Right ventricle myocardium inferior (tissue), 1 donor: ENCODE results near the gene MRAP2. TPM values are rescaled to one million over a fixed set of nuclear protein-coding genes. Genes with fewer than 3 reads are reported as not detected.
A peak's percentile ranks its signal among the peaks of the same experiment; 100 is the strongest.
"Not testable (repeated sequence)": the region's sequence is repeated elsewhere in the genome, so short reads cannot be mapped to it uniquely, and the experiment has no call there.

ENCODE experiments used
- ATAC-seq: fragments of 200-7000 bp; cut with Tn5 transposase; one replicate; pipeline ENCODE4 v1.9.1; 2020; ENCODE audit warnings: mild to moderate bottlenecking, moderate library complexity
- DNase-seq: peaks from one replicate; pipeline ENCODE4 v3.0.0; 2021; ENCODE audit errors: missing footprints
- intact Hi-C: fragments of 100-400 bp; cut with DNase I; formaldehyde crosslinking; loops from one replicate; pipeline ENCODE4 v1.11.0; 2022
- total RNA-seq: library from RNA; stranded (reverse); fragmentation: NEBNext Ultra II Directional; extraction: Animal tissue kit (Norgen Biotek cat#: 25700); gene quantifications from one replicate; pipeline ENCODE4 v1.2.1, GENCODE V29; 2021
- donor health status: DM: no; HTN: yes; CAD: no; lungs with severe emphysema.

The MRAP2 gene
- total RNA-seq, 1 donor from 2014 or later = not detected

DNA sequence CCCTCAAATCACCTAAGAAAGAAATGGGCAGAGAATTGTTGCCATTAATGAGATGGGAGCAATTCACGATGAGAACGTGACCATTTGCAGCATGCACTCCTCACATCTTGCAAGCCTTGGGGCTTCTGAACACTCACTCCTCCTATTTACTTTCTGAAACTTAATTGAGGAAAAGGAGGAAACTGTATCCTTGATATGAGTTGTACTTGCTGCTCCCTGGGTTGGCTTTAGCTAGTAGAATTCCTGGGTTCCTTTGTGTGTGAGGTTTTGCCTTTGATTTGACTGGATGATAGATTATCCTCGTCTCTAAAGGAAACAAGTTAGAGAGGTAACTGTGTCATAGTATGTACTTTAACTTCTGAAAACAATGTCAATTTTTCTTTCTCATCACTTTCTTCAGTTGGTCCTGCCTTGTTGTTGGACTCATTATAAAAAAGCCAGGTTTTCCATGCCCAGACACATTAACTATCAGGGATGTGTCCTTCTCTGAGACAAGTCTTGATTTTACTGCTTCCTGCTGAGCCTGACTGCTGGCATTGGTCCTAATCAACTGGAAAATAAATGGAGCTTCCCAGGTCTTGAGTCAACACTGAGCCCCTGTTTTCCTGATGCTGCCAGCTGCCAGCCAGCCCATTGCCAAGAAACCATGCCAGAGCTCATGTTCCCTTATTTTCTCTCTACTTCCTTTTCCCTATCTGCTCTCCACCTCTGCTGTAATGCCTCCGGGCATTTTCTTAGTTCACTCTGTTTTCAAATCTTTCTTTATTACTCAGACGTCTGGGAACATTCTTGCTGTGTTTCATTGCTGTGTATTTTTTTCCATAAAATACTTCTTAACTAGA lies 6.0 kb upstream of the MRAP2 start:
- no peak for DNase-seq
- ATAC-seq = no peak
- intact Hi-C loops = no loop called here

DNA sequence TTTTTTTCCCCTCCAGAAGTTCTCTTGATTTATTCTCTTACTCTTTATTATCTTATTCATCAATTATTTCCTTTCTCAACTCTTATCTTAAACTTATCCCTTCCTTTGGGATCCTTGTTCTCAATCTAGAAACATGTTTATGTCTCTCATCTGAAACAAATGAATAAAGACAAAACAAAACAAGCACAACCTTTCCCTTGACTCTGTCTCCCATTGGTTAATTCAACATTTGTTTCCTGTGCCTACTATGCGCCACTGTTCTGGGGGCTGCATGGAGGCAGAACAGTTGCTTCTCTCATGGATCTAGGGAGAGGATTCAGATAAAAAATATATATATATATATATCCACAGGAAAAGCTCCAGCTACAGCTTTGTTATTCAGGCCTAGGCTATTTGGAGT lies 5.2 kb upstream of the MRAP2 start:
- intact Hi-C loops = no loop called here
- DNase-seq (no peak), ATAC-seq (no peak)

DNA sequence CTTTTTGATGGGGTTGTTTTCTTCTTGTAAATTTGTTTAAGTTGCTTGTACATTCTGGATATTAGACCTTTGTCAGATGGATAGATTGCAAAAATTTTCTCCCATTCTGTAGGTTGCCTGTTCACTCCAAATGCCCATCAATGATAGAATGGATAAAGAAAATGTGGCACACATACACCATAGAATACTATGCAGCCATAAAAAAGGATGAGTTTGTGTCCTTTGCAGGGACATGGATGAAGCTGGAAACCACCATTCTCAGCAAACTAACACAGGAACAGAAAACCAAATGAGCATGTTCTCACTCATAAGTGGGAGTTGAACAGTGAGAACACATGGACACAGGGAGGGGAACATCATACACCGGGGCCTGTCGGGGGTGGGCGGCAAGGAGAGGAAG lies 1.6 kb upstream of the MRAP2 start:
- ATAC-seq, intact Hi-C loops, DNase-seq: not testable (repeated sequence)

DNA sequence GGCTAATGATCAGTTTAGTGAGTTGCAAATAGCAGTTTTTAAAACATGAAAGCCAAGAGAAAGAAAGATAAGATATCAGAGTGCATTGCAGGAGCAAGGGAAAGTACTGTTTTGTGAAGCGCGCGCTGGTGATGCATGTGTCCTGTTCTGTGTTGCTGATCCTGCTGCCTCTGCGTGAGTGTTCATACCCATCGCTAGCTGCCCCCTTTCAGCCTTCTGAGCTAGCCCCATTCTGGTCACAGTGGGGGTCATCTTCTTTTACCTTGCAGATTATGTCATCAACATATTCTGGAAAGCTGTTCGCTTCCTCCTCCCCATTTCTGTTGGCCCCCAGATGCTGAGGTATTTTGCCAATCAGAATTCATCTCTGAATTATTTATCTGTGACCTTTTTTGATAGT lies 1.9 kb downstream of the MRAP2 start:
- ATAC-seq = no peak
- intact Hi-C loops = no loop called here

DNA sequence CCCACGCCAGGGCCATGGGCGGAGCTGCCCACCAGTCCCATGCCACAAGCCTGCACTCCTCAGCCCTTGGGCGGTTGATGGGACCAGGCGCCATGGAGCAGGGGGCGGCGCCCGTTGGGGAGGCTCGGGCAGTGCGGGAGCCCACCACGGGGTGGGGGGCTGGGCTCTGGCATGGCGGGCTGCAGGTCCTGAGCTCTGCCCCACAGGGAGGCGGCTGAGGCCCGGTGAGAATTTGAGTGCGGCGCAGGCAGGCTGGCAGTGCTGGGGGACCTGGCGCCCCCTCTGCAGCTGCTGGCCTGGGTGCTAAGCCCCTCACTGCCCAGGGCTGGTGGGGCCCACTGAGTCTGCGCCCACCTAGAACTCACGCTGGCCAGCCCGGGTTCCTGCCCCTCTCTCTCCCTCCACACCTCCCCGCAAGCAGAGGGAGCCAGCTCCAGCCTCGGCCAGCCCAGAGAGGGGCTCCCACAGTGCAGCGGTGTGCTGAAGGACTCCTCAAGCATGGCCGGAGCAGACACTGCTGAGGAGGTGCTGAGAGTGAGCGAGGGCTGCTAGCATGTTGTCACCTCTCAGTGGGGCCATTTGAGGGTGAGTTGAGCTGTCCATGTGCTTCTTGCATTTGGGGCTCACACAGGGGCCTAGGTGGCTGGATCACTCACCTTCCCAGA lies 4.0 kb downstream of the MRAP2 start:
- DNase-seq = no peak
- intact Hi-C loops = no loop called here
- no peak for ATAC-seq

More for the DNA sequence above, 1.9 kb downstream of the MRAP2 start:
- no peak for DNase-seq

DNA sequence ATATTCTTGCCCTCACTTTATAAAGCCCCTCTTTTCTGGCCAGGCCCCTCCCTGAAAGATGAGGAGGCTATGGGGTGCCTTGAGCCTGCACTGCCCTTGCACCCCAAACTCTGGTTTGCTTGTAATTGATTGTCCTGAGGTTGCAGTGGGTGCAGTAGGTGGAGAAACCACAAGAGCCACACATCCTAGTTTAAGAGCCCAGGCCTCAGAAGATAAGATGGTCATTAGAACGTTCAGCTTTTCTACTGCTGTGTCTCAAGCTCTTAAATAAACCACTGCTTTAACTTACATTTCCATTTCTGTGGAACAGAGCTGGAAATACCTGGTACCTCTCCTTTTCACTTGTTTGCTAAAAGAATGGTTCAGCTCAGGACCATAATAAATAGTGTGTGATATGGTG lies 9.0 kb downstream of the MRAP2 start:
- ATAC-seq = no peak
- intact Hi-C loops = no loop called here
- DNase-seq = no peak

DNA sequence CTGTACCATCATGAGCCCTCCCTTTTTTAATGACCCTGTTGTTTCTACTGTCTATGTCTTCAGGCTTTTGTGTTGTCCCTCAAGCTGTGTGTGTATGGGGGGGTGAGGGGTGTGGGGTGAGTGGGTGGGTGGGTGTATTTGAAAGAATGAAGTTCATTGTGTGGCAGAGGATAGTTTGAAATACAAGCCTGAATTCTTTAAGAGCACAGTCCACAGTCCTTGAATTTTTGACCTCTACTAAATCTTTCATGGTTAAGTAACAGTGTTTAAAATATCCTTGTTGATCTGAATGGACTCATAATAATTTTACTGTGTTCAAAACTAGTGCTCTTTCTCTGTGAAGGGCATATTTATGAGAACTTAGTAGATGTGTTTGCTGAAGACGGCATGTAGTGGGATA lies 10.0 kb downstream of the MRAP2 start:
- ATAC-seq (no peak), DNase-seq (no peak)
- intact Hi-C loops = no loop called here

DNA sequence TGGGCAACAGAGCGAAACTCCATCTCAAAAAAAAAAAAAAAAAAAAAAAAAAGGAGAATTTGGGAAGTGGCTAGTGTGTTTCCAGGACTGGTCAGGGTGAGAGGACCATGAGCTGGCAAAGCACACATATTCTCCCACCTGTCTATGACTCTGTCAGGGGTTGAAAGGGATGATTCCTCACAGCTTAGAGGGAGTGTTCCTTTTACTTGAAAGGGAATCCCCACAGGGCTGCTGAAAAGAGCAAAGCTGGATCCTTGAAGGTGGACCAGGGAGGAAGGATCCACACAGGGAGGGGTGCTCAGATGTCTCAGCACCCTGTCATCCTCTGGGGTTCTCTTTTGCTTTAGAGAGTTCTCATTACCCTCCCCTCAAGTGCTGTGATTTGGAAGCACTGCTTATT lies 13.2 kb downstream of the MRAP2 start:
- ATAC-seq = no peak
- intact Hi-C loops = no loop called here
- no peak for DNase-seq

DNA sequence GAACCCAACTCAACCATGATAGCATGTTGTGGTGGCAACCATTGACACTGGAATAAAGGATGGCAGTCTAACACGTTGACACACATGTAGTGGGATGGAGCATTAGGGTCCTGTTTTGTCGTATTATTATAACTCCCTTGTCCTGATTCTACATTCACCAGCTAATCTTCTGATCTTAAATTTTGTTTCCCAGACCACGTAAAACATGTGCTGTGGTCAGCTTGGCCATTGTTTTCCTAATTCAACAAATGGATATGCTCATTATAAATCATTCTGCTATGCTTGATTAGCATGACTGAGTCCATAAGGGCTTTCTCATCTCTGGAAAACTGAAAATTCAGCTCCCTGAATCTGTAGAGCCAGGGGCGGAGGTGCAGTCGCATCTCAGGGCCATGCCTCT lies 15.0 kb downstream of the MRAP2 start:
- intact Hi-C loops = no loop called here
- no peak for ATAC-seq
- no peak for DNase-seq

DNA sequence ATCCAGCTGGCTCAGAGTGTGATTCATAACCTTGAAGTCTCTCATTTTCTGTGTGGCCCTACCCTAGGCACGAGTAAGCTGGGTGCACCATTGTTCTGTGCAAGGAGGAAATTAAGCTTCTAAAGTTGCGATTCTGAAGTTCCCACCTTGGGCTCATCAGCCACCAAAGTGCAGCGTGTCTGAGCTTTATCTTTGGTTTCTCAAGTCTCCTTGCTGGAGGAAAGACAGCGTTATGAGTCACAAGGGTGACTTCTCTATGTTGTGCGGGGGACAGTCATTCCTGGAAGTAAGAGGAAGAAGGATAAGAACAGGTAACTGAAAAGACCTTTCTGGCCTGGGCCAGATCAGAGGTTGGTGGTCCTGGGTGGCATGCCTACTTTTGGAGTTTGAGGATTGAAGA lies 16.8 kb downstream of the MRAP2 start:
- intact Hi-C loops = no loop called here
- no peak for DNase-seq
- ATAC-seq = no peak

DNA sequence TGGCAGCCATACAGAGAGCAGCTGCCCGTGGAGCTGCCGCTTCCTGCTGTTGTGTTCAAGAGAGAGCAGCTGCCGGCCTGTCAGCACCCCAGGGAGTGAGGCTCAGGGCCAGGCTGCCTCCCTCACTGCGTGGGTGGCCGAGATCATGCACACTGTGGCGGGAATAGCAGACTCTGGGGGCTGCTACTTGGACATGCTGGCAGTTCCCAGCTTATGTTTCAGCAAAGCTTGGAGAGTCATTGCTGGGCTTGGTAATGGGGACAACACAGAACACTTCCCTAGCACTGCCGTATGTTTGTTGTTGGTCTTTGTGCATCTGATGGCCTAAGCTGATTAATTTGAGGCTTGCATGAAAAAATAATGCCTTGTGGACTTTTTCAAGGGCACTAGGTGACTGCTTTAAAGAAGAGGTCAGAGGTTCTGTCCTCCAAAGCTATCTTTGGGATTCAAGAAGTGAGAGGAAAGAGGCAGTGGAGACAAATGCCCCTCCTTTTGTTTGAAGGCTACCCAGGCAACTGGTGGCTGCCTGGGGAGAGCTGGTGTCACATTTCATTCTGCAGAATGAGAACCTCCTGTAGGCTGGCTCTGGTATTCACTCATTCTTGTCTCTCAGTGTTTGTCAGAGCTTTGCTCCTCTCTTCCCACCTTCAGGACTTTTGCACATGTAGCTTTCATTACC lies 18.8 kb downstream of the MRAP2 start:
- peak; percentile 86 for DNase-seq
- ATAC-seq = peak; percentile 98
- intact Hi-C loops = no loop called here

DNA sequence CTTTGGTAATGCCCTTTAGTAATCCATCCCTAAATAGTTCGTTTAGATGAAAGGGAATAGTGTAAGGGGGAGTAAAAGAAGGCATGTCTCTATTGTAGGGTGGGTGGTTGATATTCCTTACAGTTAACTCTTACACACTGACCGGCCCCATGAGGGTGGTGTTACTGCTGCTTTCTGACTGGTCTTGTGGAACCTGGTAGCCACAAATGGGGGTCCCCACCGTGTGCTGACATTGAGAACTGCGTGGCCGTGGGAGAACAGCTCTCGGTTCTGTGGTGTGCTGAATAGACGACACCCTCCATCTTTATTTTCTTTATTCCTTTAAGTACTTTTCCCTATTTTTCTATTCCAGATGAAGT lies 19.3 kb downstream of the MRAP2 start:
- intact Hi-C loops = no loop called here
- DNase-seq (no peak), ATAC-seq (no peak)

DNA sequence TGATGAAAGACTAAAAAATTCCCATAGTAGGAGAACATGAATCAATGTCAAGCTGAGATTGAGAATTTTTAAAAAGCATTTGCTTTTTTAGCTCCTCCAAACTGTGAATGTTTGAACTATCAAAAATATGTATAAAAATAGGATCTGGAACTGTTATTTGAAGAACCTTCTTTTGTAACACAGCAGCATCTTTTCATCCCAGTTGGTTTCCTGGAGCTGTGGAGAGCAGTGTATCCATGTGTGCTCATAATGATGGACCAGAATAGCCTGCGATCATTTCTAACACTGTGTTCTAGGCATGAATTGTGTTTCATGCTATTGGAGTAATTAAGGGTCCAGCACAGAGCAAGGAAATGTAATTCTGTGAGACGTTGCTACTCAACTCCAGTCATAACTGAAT lies 22.1 kb downstream of the MRAP2 start:
- ATAC-seq (no peak), DNase-seq (no peak)
- intact Hi-C loops = no loop called here

DNA sequence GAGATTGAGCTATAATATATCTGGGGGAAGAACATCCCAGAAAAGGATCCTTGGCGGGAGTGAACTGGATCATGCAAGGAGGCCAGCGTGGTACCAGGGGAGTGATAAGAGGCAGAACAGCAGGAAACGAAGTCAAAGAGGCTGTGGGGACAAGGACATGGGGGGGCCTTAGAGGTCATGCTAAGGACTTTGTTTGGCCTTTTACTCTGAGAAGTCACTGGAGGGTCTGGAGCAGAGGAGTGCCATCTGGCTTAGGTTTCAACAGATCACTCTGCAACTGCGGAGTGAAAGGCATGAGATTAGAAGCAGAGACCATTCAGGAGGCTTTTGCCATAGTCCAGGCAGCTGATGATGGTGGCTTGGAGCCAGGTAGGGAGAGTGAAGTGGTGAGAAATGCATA lies 24.3 kb downstream of the MRAP2 start:
- intact Hi-C loops = no loop called here
- DNase-seq = no peak
- no peak for ATAC-seq

DNA sequence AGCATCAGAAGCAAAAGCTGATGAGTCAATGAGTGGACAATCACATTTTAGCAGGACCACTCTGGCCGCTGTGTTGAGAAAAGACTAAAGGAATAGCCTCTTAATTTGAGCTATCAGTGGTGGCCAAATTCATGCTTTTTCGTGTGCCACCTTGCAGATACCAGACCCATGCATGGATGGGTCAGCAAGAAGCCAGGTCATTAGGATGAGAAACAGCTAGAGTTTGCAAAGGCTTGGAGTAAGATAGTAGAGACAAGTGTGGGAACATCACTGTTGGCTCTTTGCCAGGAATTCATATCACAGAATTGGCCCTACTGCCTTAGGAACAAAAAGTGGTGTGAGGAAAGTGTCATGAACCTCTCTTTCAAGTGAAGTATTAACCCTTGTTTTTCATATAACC lies 25.5 kb downstream of the MRAP2 start:
- ATAC-seq (no peak), DNase-seq (no peak)
- intact Hi-C loops = no loop called here

DNA sequence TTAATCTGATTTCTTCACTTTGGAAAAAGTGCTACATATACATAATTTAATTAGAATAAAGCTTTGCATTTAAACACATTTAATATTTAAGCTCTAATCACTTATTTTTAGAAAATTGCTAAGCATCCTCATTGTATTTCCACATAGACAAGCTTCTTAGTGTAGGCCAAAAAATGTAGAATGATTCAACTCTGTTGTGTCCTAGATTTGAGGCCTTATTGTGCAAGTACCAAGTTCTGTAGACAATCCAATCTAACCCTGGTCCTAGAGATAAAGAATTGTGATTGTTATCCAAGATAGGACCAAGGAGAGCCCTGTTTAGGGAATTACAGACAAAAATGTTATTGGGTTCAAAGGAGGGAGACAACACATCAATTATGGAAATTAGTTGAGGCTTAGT lies 27.6 kb downstream of the MRAP2 start:
- DNase-seq (no peak), ATAC-seq (no peak)
- intact Hi-C loops = no loop called here

DNA sequence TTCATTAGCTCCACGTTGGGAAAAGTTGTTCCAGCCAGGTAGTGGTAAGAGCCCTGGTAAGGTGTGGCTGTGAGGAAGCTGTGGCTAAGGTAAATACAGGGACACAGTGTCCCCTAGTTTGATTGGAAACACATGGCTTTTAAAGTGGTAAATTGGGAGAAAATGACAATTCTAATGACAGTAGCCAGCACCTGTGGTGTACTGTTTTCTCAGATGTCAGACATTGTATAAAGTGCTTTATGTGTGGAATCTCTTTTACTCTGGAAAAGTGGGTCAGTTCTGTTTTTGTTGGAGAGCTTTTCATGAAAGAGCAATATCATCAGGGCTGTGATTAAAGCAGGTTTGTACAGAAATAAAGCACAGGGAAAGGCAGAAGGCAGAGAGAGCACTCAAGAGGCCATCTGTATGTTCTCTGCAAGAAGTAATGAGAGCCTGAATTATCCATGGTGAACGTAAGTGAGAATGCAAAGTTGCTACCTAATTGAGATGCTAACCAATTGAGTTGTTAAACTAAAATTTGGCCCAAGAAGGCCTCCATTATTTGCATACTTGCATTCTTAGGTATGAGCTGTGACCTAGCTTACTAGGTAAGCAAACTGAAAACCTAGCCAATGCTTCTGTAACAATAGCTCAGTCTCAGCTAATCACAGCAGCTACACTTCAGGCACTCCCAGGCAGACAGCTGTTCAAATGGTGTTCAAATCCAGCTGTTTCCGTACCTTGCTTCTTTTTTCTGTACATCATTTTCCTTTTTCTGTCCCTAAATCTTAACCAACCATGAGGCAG lies 28.2 kb downstream of the MRAP2 start:
- intact Hi-C loops = no loop called here
- no peak for DNase-seq
- ATAC-seq = no peak

DNA sequence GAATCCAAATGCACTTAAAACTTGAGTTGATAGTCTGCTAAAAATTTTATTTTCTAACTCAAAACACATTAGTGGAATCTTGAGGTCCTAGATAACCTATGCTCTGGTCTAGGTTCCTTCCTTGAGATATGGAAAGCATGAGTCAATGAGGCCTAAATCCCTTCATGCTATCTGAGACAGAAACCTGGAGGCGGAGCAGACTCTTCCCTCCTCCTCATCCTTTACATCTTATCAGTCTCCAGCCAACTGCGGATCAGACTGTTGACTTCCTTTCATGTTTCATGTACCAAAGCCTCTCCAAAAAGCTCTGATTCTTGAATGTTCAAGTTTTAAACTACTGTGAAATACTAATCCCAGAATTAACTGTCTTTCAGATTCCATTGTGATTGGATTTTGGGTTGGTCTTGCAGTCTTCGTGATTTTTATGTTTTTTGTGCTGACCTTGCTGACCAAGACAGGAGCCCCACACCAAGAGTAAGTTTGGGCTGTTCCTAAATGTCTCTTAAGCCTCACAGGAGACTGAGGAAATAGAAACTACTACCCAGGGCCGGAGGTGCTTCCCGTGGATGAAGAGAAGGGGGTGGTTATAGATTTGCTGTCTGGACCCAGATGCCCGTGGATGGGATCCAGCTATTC lies 29.1 kb downstream of the MRAP2 start:
- ATAC-seq (no peak), DNase-seq (no peak)
- intact Hi-C loops = no loop called here

DNA sequence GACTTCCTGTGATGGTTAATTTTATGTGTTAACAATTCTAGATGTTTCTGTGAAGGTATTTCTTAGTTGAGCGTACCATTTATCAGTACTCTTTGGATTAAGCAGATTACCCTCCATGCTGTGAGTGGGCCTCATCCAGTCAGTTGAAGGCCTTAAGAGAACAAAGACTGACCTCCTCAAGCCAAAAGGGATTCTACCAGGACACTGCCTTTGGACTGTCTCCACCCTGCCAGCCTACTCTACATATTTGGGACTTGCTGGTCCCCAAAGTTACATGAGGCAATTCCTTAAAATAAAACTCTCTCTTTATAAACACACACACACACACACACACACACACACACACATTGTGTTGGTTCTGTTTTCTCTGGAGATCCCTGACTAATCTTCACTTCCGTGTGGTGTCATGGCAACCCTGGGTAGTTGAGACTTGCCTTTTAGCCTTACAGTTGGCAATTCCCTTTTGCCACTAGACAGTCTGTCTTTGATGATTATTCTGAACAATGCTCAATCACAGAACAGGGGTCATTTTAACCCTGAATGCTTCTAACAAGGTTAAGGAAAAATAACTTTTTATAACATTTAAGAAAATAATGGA lies 32.2 kb downstream of the MRAP2 start:
- DNase-seq (no peak), ATAC-seq (no peak)
- intact Hi-C loops = no loop called here
